ENCODE data around the gene ATP8B2. TPM values are rescaled to one million over a fixed set of nuclear protein-coding genes. Genes with fewer than 3 reads are reported as not detected.
A peak's percentile ranks its signal among the peaks of the same experiment; 100 is the strongest.
"Not testable (repeated sequence)": the region's sequence is repeated elsewhere in the genome, so short reads cannot be mapped to it uniquely, and the experiment has no call there.

The ATP8B2 gene
- total RNA-seq, 1 donor from 2014 or later, result 40.4 TPM

DNA sequence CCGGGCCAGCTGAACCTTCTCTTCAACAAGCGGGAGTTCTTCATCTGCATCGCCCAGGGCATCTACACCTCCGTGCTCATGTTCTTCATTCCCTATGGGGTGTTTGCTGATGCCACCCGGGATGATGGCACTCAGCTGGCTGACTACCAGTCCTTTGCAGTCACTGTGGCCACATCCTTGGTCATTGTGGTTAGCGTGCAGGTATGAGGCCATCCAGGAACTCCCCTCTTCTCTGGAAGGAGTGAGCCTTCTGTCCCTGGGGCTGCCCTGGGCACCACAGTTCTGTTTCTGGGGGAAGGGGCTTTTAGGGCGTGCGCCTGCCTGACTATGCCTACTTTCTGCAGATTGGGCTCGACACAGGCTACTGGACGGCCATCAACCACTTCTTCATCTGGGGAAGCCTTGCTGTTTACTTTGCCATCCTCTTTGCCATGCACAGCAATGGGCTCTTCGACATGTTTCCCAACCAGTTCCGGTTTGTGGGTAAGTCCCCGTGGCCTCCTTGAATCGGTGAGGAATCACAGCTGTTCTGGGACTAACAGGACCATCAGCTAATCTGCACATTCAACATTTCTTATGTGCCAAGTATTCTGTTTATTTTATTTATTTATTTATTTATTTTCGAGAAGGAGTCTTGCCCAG lies 21.1 kb downstream of the ATP8B2 start:
- DNase-seq, result no peak

GRCh38 chr1:154347961-154348360 lies 22.6 kb downstream of the ATP8B2 start:
- no peak for DNase-seq

DNA sequence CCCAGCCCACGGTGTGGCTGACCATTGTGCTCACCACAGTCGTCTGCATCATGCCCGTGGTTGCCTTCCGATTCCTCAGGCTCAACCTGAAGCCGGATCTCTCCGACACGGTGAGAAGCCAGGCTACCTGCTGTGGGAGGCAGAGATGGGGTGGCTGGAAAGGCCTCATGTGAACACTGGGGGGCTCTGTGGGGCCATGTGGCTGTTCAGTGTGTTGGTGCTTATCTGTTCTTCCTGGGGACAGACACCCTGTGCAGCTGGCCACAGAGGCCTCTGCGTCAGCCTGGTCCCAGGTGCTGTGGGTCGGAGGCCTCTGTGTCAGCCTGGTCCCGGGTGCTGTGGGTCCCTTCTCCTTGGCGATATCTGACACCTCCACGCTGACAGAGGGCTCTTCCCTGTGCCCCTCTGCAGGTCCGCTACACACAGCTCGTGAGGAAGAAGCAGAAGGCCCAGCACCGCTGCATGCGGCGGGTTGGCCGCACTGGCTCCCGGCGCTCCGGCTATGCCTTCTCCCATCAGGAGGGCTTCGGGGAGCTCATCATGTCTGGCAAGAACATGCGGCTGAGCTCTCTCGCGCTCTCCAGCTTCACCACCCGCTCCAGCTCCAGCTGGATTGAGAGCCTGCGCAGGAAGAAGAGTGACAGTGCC lies 23.2 kb downstream of the ATP8B2 start:
- no peak for DNase-seq

GRCh38 chr1:154349121-154349520 lies 23.8 kb downstream of the ATP8B2 start:
- DNase-seq, result no peak

- no peak for DNase-seq
Observed at GRCh38 chr1:154350383-154350782, 25.1 kb downstream of the ATP8B2 start.

- no peak for DNase-seq
Observed at GRCh38 chr1:154351363-154352068, 26.2 kb downstream of the ATP8B2 start.

GRCh38 chr1:154352245-154352580 lies 26.9 kb downstream of the ATP8B2 start:
- no peak for DNase-seq

GRCh38 chr1:154352581-154353459 lies 27.5 kb downstream of the ATP8B2 start:
- DNase-seq, result peak; percentile 35

DNA sequence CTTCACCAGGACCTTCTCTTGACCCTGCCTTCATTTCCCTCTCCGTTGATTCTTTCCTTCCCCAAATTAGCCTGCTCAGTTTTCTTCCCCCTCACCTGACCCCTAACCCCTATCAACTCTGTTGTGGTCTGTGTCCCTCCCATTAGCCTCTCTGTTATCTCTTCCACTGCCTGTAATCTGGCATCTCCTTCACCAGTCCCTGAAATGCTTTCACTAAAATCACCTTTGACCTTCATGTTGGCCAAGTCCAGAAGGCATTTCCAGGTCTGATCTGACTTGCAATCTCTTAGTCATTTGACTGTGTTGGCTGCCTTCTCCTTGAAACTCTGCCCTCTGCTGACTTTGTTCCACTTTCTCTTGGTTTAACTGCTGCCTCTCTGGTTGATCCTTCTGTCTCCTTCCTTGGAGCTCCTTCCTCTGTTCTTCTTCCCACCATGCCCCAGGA lies 28.2 kb downstream of the ATP8B2 start:
- DNase-seq, result no peak

DNA sequence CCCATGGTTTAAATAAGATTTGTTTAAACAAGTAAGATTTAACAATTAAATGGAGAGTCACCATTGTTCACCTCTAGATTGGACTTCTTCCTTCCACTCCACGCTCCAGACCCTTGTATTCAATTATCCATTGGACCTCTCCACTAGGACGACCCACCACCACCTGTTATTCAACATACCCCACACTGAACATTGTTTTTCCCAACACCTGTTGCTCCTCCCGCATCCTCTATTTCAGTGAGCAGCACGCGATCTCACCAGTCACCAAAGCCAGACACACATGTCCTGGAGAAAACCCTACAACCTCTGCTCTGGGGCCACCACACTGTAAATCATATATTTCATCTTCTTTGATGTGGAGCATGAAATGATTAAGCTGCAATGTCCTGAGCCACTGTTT lies 28.6 kb downstream of the ATP8B2 start:
- no peak for DNase-seq

GRCh38 chr1:154358519-154358918 lies 33.2 kb downstream of the ATP8B2 start:
- DNase-seq, result no peak

GRCh38 chr1:154360288-154360687 lies 35.0 kb downstream of the ATP8B2 start:
- DNase-seq, result no peak

DNA sequence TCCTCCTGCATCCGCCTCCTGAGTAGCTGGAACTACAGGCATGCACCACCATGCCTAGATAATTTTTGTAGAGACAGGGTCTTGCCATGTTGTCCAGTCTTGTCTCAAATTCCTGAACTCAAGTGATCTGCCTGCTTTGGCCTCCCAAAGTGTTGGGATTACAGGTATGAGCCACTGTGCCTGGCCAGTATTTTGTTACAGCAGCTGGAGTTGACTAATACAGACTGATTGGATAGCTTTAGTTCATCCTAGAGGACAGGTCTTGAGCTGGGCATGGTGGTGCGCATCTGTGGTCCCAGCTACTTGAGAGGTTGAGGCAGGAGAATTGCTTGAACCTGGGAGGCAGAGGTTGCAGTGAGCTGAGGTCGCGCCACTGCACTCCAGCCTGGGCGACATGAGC lies 35.6 kb downstream of the ATP8B2 start:
- DNase-seq, result not testable (repeated sequence)

DNA sequence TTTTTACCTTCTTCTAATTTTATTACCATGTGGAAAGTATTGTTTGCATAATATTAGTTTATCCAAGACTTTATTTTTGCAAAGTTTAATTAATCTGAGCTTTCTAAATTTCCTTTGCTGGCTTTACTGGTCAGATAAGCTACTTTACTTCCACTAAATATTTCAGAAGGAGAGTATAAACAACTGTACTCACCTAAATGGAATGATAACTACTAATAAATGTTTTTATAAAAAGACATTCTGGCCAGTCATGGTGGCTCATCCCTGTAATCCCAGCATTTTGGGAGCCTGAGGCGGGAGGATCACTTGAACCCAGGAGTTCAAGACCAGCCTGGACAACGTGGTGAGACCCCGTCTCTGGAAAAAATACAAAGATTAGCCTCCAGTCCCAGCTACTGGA lies 36.0 kb downstream of the ATP8B2 start:
- no peak for DNase-seq

GRCh38 chr1:154371436-154371835 lies 46.1 kb downstream of the ATP8B2 start:
- DNase-seq, result no peak

DNA sequence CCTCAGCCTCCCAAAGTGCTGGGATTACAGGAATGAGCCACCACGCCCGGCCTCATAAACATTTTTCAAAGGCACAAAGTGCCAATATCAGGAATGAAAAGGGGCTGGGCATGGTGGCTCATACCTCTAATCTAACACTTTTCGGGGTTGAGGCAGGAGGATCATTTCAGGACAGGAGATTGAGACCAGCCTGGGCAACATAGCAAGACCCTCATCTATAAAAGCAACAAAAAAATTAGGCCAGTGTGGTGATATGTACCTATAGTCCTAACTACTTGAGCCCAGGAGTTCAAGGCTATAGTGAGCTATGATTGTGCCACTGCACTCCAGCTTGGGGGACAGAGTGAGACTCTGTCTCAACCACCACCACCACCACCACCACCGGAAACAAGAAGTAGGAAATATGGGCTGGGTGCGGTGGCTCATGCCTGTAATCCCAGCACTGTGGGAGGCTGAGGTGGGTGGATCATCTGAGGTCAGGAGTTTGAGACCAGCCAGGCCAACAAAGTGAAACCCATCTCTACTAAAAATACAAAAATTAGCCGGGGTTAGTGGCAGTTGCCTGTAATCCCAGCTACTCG lies 48.5 kb downstream of the ATP8B2 start:
- not testable (repeated sequence) for DNase-seq

- no peak for DNase-seq
Observed at GRCh38 chr1:154379301-154379700, 54.0 kb downstream of the ATP8B2 start.

GRCh38 chr1:154384650-154385489 lies 59.5 kb downstream of the ATP8B2 start:
- DNase-seq, result no peak

GRCh38 chr1:154386643-154387352 lies 61.5 kb downstream of the ATP8B2 start:
- DNase-seq, result no peak

DNA sequence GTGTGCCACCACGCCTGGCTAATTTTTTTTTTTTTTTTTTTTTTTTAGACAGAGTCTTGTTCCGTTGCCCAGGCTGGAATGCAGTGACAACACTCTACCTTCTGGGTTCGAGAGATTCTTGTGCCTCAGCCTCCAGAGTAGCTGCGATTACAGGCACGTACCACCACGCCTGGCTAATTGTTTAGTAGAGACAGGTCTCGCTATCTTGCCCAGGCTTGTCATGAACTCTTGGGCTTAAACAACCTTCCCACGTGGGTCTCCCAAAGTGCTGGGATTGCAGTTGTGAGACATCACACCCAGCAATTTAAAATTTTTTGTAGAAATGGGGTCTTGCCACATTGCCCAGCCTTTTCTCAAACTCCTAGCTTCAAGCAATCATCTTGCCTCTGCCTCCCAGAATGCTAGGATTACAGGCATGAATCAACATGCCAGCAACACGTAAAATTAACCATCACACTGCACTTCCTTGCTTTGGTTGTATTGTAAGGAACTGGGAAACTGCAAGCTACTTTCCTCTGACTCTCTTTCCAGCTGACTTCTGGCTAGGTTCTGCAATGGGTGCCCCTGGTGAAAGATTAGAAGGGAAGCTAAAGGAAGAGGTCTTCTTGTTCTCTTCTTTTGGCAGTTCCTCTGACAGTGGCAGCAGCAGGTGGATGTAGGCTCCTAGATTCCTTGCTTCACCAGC lies 65.9 kb downstream of the ATP8B2 start:
- DNase-seq, result no peak

Measured in skin of body (tissue), 2 donors.